Skin epidermis (tissue), 12 donors: ENCODE results near the gene COL1A1.

ENCODE experiments used
- H3K27ac ChIP-seq, 21 experiments: fragments of 200-600 bp; sonication (generic) in 11 of 21; one replicate each; pipeline ENCODE4 v1.5.0; 2020; ENCODE audit warnings: mild to moderate bottlenecking in 3 of 21, inconsistent platforms in 2 of 21, moderate library complexity in 2 of 21
- H3K4me3 ChIP-seq, 7 experiments: fragments of 200-600 bp; sonication (generic) in 2 of 7; one replicate each; pipeline ENCODE4 v1.5.0; 2020; ENCODE audit warnings: inconsistent platforms in 2 of 7, mild to moderate bottlenecking in 2 of 7, moderate library complexity in 1 of 7

Gene COL1A1

GRCh38 chr17:50136096-50136687, 65.2 kb downstream of the COL1A1 start:
- H3K4me3 ChIP-seq, result no peak overlapping the region

GRCh38 chr17:50135316-50136095, 65.9 kb downstream of the COL1A1 start:
- Histone ChIP-seq H3K27ac (no peak overlapping the region), H3K4me3 (no peak overlapping the region)

More at GRCh38 chr17:50136096-50136687, 65.2 kb downstream of the COL1A1 start:
- H3K27ac ChIP-seq, result no peak overlapping the region

- H3K4me3 ChIP-seq, result no peak overlapping the region
- no peak overlapping the region for H3K27ac ChIP-seq
Measured at GRCh38 chr17:50134206-50135110, 67.0 kb downstream of the COL1A1 start.

GRCh38 chr17:50133769-50134099, 67.7 kb downstream of the COL1A1 start:
- H3K27ac ChIP-seq, result peak overlapping the region in 4 of 21 experiments; percentile 38 to 63 (median 46)

More at GRCh38 chr17:50133769-50134099, 67.7 kb downstream of the COL1A1 start:
- H3K4me3 ChIP-seq, result no peak overlapping the region
